GM19328 (cell line): ENCODE results near the gene MPV17.
"Not testable (repeated sequence)": the region's sequence is repeated elsewhere in the genome, so short reads cannot be mapped to it uniquely, and the experiment has no call there.

Experiments used
- ATAC-seq: cut with Tn5 transposase; IDR thresholded peaks from one replicate; pipeline ENCODE4 v1.9.1; 2021; ENCODE audit warnings: mild to moderate bottlenecking, moderate library complexity; ENCODE audit not compliant: unreplicated experiment

Gene MPV17

GRCh38 chr2:27323596-27324285, 844 bp upstream of the MPV17 start:
- ATAC-seq, result no peak

GRCh38 chr2:27322301-27322765, 564 bp downstream of the MPV17 start:
- ATAC-seq, result no peak

GRCh38 chr2:27320958-27321543, 1.8 kb downstream of the MPV17 start:
- no peak for ATAC-seq

- ATAC-seq, result not testable (repeated sequence)
Observed at GRCh38 chr2:27319839-27320238, 3.1 kb downstream of the MPV17 start.

GRCh38 chr2:27316655-27317412, 6.1 kb downstream of the MPV17 start:
- ATAC-seq, result no peak

- no peak for ATAC-seq
Observed at GRCh38 chr2:27315122-27315521, 7.8 kb downstream of the MPV17 start.

- no peak for ATAC-seq
Observed at GRCh38 chr2:27314709-27315108, 8.2 kb downstream of the MPV17 start.

- ATAC-seq, result no peak
Observed at GRCh38 chr2:27313882-27314645, 8.8 kb downstream of the MPV17 start.

GRCh38 chr2:27312152-27312551, 10.7 kb downstream of the MPV17 start:
- no peak for ATAC-seq

- ATAC-seq, result no peak
Observed at GRCh38 chr2:27309651-27310050, 13.2 kb downstream of the MPV17 start.

GRCh38 chr2:27308359-27308881, 14.5 kb downstream of the MPV17 start, which contains the start of gene UCN:
Gene UCN (minus strand): TSS chr2:27308445. CDS start chr2:27307895, 550 bp downstream.
- ATAC-seq, result no peak

GRCh38 chr2:27307545-27308358, 15.1 kb downstream of the MPV17 start:
- ATAC-seq, result no peak

- no peak for ATAC-seq
Observed at GRCh38 chr2:27307287-27307544, 15.7 kb downstream of the MPV17 start.

GRCh38 chr2:27306573-27307286, 16.2 kb downstream of the MPV17 start:
- no peak for ATAC-seq

- no peak for ATAC-seq
Observed at GRCh38 chr2:27306136-27306535, 16.8 kb downstream of the MPV17 start.

- ATAC-seq, result no peak
Observed at GRCh38 chr2:27305516-27305915, 17.4 kb downstream of the MPV17 start.

GRCh38 chr2:27304488-27305240, 18.2 kb downstream of the MPV17 start:
- ATAC-seq, result no peak

- ATAC-seq, result no peak
Observed at GRCh38 chr2:27303093-27304025, 19.5 kb downstream of the MPV17 start.
